ENCODE results near the gene MRPL38. TPM values are rescaled to one million over a fixed set of nuclear protein-coding genes. Genes with fewer than 3 reads are reported as not detected.

The MRPL38 gene
- total RNA-seq, 1 experiment from 2014 or later, result 108 TPM

DNA sequence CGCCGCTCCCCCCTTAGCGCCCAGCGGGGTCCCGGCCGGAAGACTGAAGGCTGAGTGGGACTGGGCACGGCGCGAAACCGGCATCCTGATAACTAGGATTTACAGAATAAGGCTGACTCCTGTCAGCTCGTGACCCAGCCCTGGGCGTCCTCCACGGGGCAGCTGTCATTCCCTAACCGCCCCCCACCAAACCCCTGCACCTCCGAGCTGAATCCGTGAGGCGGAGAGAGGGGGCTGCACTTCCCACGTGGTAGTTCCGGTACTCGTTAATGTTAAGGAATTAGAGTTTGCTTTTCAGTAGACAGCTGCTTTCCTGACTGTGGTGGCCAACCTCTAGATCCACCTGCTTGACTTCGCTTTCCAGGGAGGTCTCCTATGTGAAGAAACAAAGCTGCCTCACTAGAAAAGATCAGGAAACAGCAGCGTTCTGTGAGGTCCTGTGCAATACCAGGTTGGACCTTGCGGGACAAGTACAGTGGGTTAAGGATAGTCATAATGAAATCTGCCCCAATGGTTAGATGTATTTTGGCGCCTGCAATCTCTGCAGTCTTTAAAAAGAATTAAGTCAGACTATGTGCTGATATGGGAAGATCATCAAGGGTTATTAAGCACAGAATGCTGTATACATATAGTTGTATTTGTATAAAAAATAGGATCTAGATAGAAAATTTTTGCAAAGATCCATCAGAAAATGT is 48.5 kb downstream of the MRPL38 start:
- Histone ChIP-seq H3K79me1 (ENCODE audit: insufficient read depth, low read depth, low read length, poor library complexity, severe bottlenecking) (peaks cover 4% of the 10 kb centered on the region), H3K4me1 (ENCODE audit: insufficient read depth, low read length) (peaks cover 5% of the 10 kb centered on the region), H3K18ac (ENCODE audit: insufficient read length, low read depth, low read length) (no peak overlapping the region), H2BK12ac (ENCODE audit: insufficient read length, low read depth, low read length) (no peak overlapping the region), H3K79me2 (ENCODE audit: insufficient read depth, low read length) (peaks cover 5% of the 10 kb centered on the region; the same call in 1 of the 2 replicates), H3K27ac (ENCODE audit: insufficient read length, low read depth, low read length) (no peak overlapping the region), H4K20me1 (ENCODE audit: control insufficient read depth, insufficient read depth, insufficient read length) (no peaks in the 10 kb centered on the region), H3K9ac (ENCODE audit: extremely low read depth, insufficient read length, low read length) (peak overlapping the region; percentile 60), H3K27me3 (ENCODE audit: insufficient read depth, low read length) (no peaks in the 10 kb centered on the region), H3K23ac (ENCODE audit: insufficient read length, low read depth, low read length) (no peak overlapping the region), H4K5ac (ENCODE audit: insufficient read length, low read depth, low read length) (no peak overlapping the region), H3K56ac (ENCODE audit: insufficient read length, low read depth, low read length) (no peak overlapping the region), H2BK20ac (ENCODE audit: low read depth, low read length, poor library complexity, severe bottlenecking) (no peak overlapping the region), H2BK5ac (ENCODE audit: insufficient read length, low read length) (no peak overlapping the region), H3K14ac (ENCODE audit: insufficient read depth, low read length) (peak overlapping the region; percentile 62; the same call in 1 of the 2 replicates), H3K4me2 (ENCODE audit: insufficient read depth, insufficient read length, low read length) (peak overlapping the region; percentile 78), H2AFZ (ENCODE audit: low read length) (no peak overlapping the region), H2AK5ac (ENCODE audit: insufficient read length, low read length) (no peak overlapping the region), H4K91ac (ENCODE audit: insufficient read length, low read depth, low read length) (no peak overlapping the region), H2BK120ac (ENCODE audit: low read depth, low read length, poor library complexity, severe bottlenecking) (no peak overlapping the region), H4K8ac (replicated peaks; ENCODE audit: insufficient read length, low read depth, low read length) (no peak overlapping the region), H3K4ac (ENCODE audit: low read depth, low read length) (no peak overlapping the region), H3K23me2 (ENCODE audit: insufficient read length, low read depth, low read length, poor library complexity, severe bottlenecking) (peaks cover 2% of the 10 kb centered on the region), H3T11ph (ENCODE audit: low read length) (no peak overlapping the region), H2BK15ac (ENCODE audit: low read depth, low read length) (no peak overlapping the region), H3K9me3 (ENCODE audit: control insufficient read depth, low read depth, low read length) (no peaks in the 10 kb centered on the region)
- H3K9me3 Mint-ChIP-seq, result no peaks in the 10 kb centered on the region
- H3K36me3 Mint-ChIP-seq (ENCODE audit: insufficient read depth in 1 of 3, low read depth in 3 of 3), result peaks cover 2 to 7% (median 5%) of the 10 kb centered on the region in 3 experiments; a peak in 5 of 7 replicates
- TF ChIP-seq, protein P1, sequence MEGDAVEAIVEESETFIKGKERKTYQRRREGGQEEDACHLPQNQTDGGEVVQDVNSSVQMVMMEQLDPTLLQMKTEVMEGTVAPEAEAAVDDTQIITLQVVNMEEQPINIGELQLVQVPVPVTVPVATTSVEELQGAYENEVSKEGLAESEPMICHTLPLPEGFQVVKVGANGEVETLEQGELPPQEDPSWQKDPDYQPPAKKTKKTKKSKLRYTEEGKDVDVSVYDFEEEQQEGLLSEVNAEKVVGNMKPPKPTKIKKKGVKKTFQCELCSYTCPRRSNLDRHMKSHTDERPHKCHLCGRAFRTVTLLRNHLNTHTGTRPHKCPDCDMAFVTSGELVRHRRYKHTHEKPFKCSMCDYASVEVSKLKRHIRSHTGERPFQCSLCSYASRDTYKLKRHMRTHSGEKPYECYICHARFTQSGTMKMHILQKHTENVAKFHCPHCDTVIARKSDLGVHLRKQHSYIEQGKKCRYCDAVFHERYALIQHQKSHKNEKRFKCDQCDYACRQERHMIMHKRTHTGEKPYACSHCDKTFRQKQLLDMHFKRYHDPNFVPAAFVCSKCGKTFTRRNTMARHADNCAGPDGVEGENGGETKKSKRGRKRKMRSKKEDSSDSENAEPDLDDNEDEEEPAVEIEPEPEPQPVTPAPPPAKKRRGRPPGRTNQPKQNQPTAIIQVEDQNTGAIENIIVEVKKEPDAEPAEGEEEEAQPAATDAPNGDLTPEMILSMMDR (conservative IDR thresholded peaks at IDR 0.05), result no peak; the same call in 2 of the 3 replicates
- peaks cover 7 to 13% of the 10 kb centered on the region in 2 experiments for H3K4me1 Mint-ChIP-seq
- H3K27ac Mint-ChIP-seq, result peak overlapping the region; percentile 76 to 94 (median 87); a peak in 5 of 7 replicates
- no CpG with 5 or more reads among the region's 24 CpGs for WGBS (ENCODE audit: extremely low coverage, insufficient read length, low lambda C conversion rate)
- no peak for DNase-seq
- no peaks in the 10 kb centered on the region for H3K27me3 Mint-ChIP-seq (ENCODE audit: low read depth)
- no peak overlapping the region; a peak in 1 of 5 replicates for H3K4me3 Mint-ChIP-seq
